K562 (cell line): ENCODE data around the gene PCK1. TPM values are rescaled to one million over a fixed set of nuclear protein-coding genes. Genes with fewer than 3 reads are reported as not detected.

Source experiments
- ATAC-seq: fragments of 200-7000 bp; cut with Tn5 transposase; 3 replicates; pipeline ENCODE4 v1.9.1; 2020; ENCODE audit warnings: moderate library complexity
- BruUV-seq: library from RNA; stranded (reverse); fragments of 400-500 nt; replicated peaks from 2 replicates; lab custom pipeline; 2021; lab: Mats Ljungman, UMichigan
- CTCF ChIA-PET: fragments of 300-600 bp; formaldehyde crosslinking; extraction: SDS; loops from one replicate; lab custom pipeline; 2021; ENCODE audit warnings: low intra/inter-chr PET ratio; lab: Yijun Ruan, JAX
- POLR2A ChIA-PET: fragments of 300-600, 350-650 bp; sonication (Branson Sonifier 250); formaldehyde crosslinking; extraction: SDS; loops from one replicate; lab custom pipeline; 2021; ENCODE audit warnings: antibody characterized with exemption, inconsistent platforms; lab: Yijun Ruan, JAX
- DNase-seq, 4 experiments: peaks; one replicate each; pipeline versions ENCODE4 v3.0.0 to v3.0.0-alpha.2; 2011 to 2018; ENCODE audit warnings: low spot score in 3 of 4, mixed read lengths in 3 of 4; ENCODE audit errors: extremely low read depth in 1 of 4
- FAIRE-seq: peaks from 2 replicates; lab custom pipeline; 2011; peaks lifted over from hg19 to GRCh38; lab: Jason Lieb, UNC
- H2AFZ ChIP-seq: 2 replicates; pipeline ENCODE4 v1.6.0; 2011; ENCODE audit warnings: low read depth, low read length, control low read depth, inconsistent platforms
- H3K27ac ChIP-seq: fragments of 200-600 bp; 3 replicates; pipeline ENCODE4 v1.8.0; 2011; ENCODE audit warnings: low read depth, mild to moderate bottlenecking, control low read depth, inconsistent platforms, low read length, moderate library complexity, mixed read lengths; ENCODE audit errors: extremely low read depth
- H3K27me3 ChIP-seq, 2 experiments: fragments of 300-600 bp in 1 of 2; 2 replicates in 1 of 2; 3 replicates in 1 of 2; pipeline versions ENCODE4 v1.6.0 to v1.8.0; 2011; ENCODE audit warnings: inconsistent platforms in 2 of 2, low read length in 2 of 2, mild to moderate bottlenecking in 1 of 2, mixed read lengths in 1 of 2, moderate library complexity in 1 of 2; ENCODE audit not compliant: control insufficient read depth in 2 of 2, insufficient read depth in 2 of 2
- H3K36me3 ChIP-seq: fragments of 300-600 bp; 3 replicates; pipeline ENCODE4 v1.8.0; 2011; ENCODE audit warnings: mild to moderate bottlenecking, low read length, inconsistent platforms; ENCODE audit not compliant: control insufficient read depth, insufficient read depth
- H3K4me1 ChIP-seq, 2 experiments: fragments of 200-600 bp in 1 of 2; replicated peaks in 1 of 2; 2 replicates in 1 of 2; 3 replicates in 1 of 2; pipeline versions ENCODE4 v1.5.1 to v1.8.0; 2011; ENCODE audit warnings: inconsistent platforms in 2 of 2, low read length in 2 of 2, mild to moderate bottlenecking in 1 of 2, mixed read lengths in 1 of 2, moderate library complexity in 1 of 2; ENCODE audit not compliant: control insufficient read depth in 2 of 2, insufficient read depth in 2 of 2
- H3K4me2 ChIP-seq: 2 replicates; pipeline ENCODE4 v1.6.1; 2011; ENCODE audit warnings: low read length, control low read depth, inconsistent platforms, mixed read lengths; ENCODE audit not compliant: insufficient read depth
- H3K4me3 ChIP-seq: fragments of 200-600 bp; sonication (generic), shearing (Covaris generic); 2 replicates; pipeline ENCODE4 v1.5.1; 2016; ENCODE audit warnings: control low read depth, inconsistent platforms
- H3K79me2 ChIP-seq: fragments of 200-600 bp; 3 replicates; pipeline ENCODE4 v1.8.0; 2011; ENCODE audit warnings: low read length, inconsistent platforms; ENCODE audit not compliant: control insufficient read depth, insufficient read depth
- H3K9ac ChIP-seq, 2 experiments: 2 replicates each; pipeline versions ENCODE4 v1.6.0 to v1.6.1; 2011; ENCODE audit warnings: low read depth in 2 of 2, low read length in 2 of 2, control low read depth in 1 of 2, inconsistent platforms in 1 of 2, mild to moderate bottlenecking in 1 of 2, mixed read lengths in 1 of 2; ENCODE audit not compliant: insufficient read depth in 1 of 2
- H3K9me1 ChIP-seq: one replicate; pipeline ENCODE4 v1.6.0; 2011; ENCODE audit warnings: inconsistent platforms, mild to moderate bottlenecking, low read length, moderate library complexity; ENCODE audit not compliant: control insufficient read depth, insufficient read depth
- H3K9me3 ChIP-seq: replicated peaks from 2 replicates; pipeline ENCODE4 v1.5.1; 2011; ENCODE audit warnings: low read depth, low read length, inconsistent platforms; ENCODE audit not compliant: control insufficient read depth, insufficient read depth
- H4K20me1 ChIP-seq: replicated peaks from 2 replicates; pipeline ENCODE4 v1.6.1; 2011; ENCODE audit warnings: low read length, inconsistent platforms, mixed read lengths; ENCODE audit not compliant: control insufficient read depth, insufficient read depth
- ATF4 ChIP-seq: fragments of 450-650 bp; formaldehyde crosslinking; IDR thresholded peaks from 2 replicates; pipeline ENCODE4 v1.4.0; 2022; ENCODE audit warnings: mild to moderate bottlenecking, moderate library complexity
- CREBBP ChIP-seq: IDR thresholded peaks from one replicate; pipeline ENCODE4 v1.6.1; 2012; ENCODE audit warnings: low read depth, mild to moderate bottlenecking, control low read depth, inconsistent platforms, low read length
- EWSR1 ChIP-seq: fragments of 450-650 bp; IDR thresholded peaks from 2 replicates; pipeline ENCODE4 v1.6.1; 2018; ENCODE audit warnings: borderline replicate concordance, mild to moderate bottlenecking, low read depth, moderate library complexity; ENCODE audit not compliant: partially characterized antibody
- EZH2 ChIP-seq: IDR thresholded peaks from 2 replicates; pipeline ENCODE4 v1.6.1; 2012; ENCODE audit warnings: low read depth, mild to moderate bottlenecking, inconsistent platforms, low read length, borderline replicate concordance
- GTF2F1 ChIP-seq: IDR thresholded peaks from 2 replicates; pipeline ENCODE4 v1.6.1; 2011; ENCODE audit warnings: low read depth, low read length, improper control_type of control experiment
- HSF4 ChIP-seq: fragments of 250-450 bp; sonication (Bioruptor Pico); IDR thresholded peaks from 2 replicates; pipeline ENCODE4 v2.1.2; 2022; ENCODE audit warnings: mild to moderate bottlenecking, moderate library complexity, borderline replicate concordance
- NFATC3 ChIP-seq: fragments of 450-650 bp; IDR thresholded peaks from 2 replicates; pipeline ENCODE4 v1.6.1; 2017; ENCODE audit warnings: mild to moderate bottlenecking
- NFIC ChIP-seq: fragments of 450-650 bp; IDR thresholded peaks from 2 replicates; pipeline ENCODE4 v1.6.1; 2017; ENCODE audit warnings: mild to moderate bottlenecking, inconsistent platforms
- PHTF2 ChIP-seq: fragments of 250-450 bp; sonication (Bioruptor Pico); IDR thresholded peaks from 2 replicates; pipeline ENCODE4 v1.5.0; 2021; ENCODE audit warnings: mild to moderate bottlenecking
- POLR2A ChIP-seq: fragments of 450-650 bp; conservative IDR thresholded peaks from 2 replicates; pipeline ENCODE4 v1.6.1; 2016
- PURB ChIP-seq: sonication (generic); formaldehyde crosslinking; IDR thresholded peaks from 2 replicates; pipeline ENCODE4 v1.9.0; 2021; ENCODE audit warnings: low read depth, mild to moderate bottlenecking, missing genetic modification reagents
- RHOXF2B ChIP-seq: fragments of 250-450 bp; sonication (Bioruptor Pico); conservative IDR thresholded peaks from 2 replicates; pipeline ENCODE4 v1.5.1; 2021
- SMAD1 ChIP-seq: fragments of 150-350 bp; IDR thresholded peaks from 2 replicates; pipeline ENCODE4 v1.6.1; 2014; ENCODE audit warnings: low read length, low read depth; ENCODE audit not compliant: partially characterized antibody
- SMARCB1 ChIP-seq: IDR thresholded peaks from 2 replicates; pipeline ENCODE4 v1.6.1; 2011; ENCODE audit warnings: improper control_type of control experiment, low read depth; ENCODE audit not compliant: insufficient read length
- SNRNP70 ChIP-seq: fragments of 200-400 bp; formaldehyde crosslinking; optimal IDR thresholded peaks from 2 replicates; pipeline ENCODE3; 2017; ENCODE audit warnings: low read depth, low read length
- TCFL5 ChIP-seq: fragments of 250-450 bp; sonication (Bioruptor Pico); conservative IDR thresholded peaks from 2 replicates; pipeline ENCODE4 v1.6.1; 2021; ENCODE audit warnings: mild to moderate bottlenecking, moderate library complexity, matching md5 sums
- ZBTB17 ChIP-seq: fragments of 450-650 bp; formaldehyde crosslinking; IDR thresholded peaks from 2 replicates; pipeline ENCODE4 v1.4.0; 2020; ENCODE audit warnings: mild to moderate bottlenecking
- ZNF398 ChIP-seq: fragments of 250-450 bp; sonication (Bioruptor Pico); IDR thresholded peaks from 2 replicates; pipeline ENCODE4 v1.8.0; 2021; ENCODE audit warnings: moderate library complexity, mild to moderate bottlenecking, inconsistent platforms
- ZSCAN29 ChIP-seq: fragments of 450-650 bp; IDR thresholded peaks from 2 replicates; pipeline ENCODE4 v1.6.1; 2017
- WGBS: fragments of 100-300 bp; shearing (Covaris generic); methylation state at CpG from one replicate; pipeline ENCODE4 v1.1.6; 2016; ENCODE audit warnings: low coverage, mixed read lengths; ENCODE audit not compliant: insufficient coverage; ENCODE audit errors: missing lambda C conversion rate; 5-methylcytosine and 5-hydroxymethylcytosine counted together
- in situ Hi-C: fragments of 300-500 bp; cut with MboI; formaldehyde crosslinking; loops from 4 replicates; pipeline ENCODE4 v1.15.0; 2018; ENCODE audit warnings: inconsistent platforms, mixed read lengths
- intact Hi-C: fragments of 100-400 bp; cut with micrococcal nuclease; formaldehyde crosslinking; loops from 2 replicates; pipeline ENCODE4 v1.14.2; 2022
- polyA plus RNA-seq, 8 experiments: library from polyadenylated mRNA; depleted of rRNA in 4 of 8; stranded (reverse) in 5 of 8; unstranded in 3 of 8; fragments of >200 nt; fragmentation: Nextera tagmentation in 2 of 8; fragmentation: Illumina TruSeq in 1 of 8; extraction: Ambion mirVana in 2 of 8; extraction: Trizol in 1 of 8; gene quantifications; 2 replicates each; pipeline versions ENCODE4 v1.2.1 to v1.2.3, GENCODE V29; 2011 to 2014; ENCODE audit warnings: inconsistent platforms in 1 of 8, missing spikeins in 1 of 8
- total RNA-seq, 7 experiments: library from RNA; depleted of rRNA in 6 of 7; stranded (reverse); fragments of >200 nt in 6 of 7; fragmentation: Illumina TruSeq in 2 of 7; extraction: Trizol in 2 of 7; gene quantifications; 2 replicates each; pipeline versions ENCODE4 v1.2.1 to v1.2.3, GENCODE V29; 2011 to 2021; ENCODE audit warnings: low replicate concordance in 1 of 7
- TF ChIP-seq, protein P1 (sequence below): sonication (generic); formaldehyde crosslinking; IDR thresholded peaks from 2 replicates; pipeline ENCODE4 v1.9.0; 2022; ENCODE audit warnings: mild to moderate bottlenecking, missing genetic modification reagents

Gene PCK1
- total and polyA plus RNA-seq, 9 of the 15 experiments (the other 6 are each of a cell fraction or from before 2014, with no cell fraction given): 0.05 to 0.73 (median 0.15) TPM

GRCh38 chr20:57564180-57564802 lies 3.4 kb downstream of the PCK1 start:
- POLR2A ChIA-PET: interaction anchor here (0.6 to 0.8 kb wide), 2 partner anchors 16 to 403 kb away, joined by 3 to 5 read pairs; no protein-coding TSS in a partner anchor
- H3K4me3 ChIP-seq: no peak overlapping the region
- 38% methylated on average over 14 of the region's 14 CpGs for WGBS
- H4K20me1 ChIP-seq: no peaks in the 10 kb centered on the region
- 0 out of 5 replicates have a peak, but pooled peaks cover 0 to 12% of the 10 kb centered on the region in 2 experiments for H3K27me3 ChIP-seq
- H3K4me2 ChIP-seq: no peak overlapping the region
- H3K27ac ChIP-seq: no peak overlapping the region
- H3K4me1 ChIP-seq: peaks cover 22 to 32% of the 10 kb centered on the region in 2 experiments
- no peaks in the 10 kb centered on the region for H3K9me1 ChIP-seq
- DNase-seq: no peak
- TF ChIP-seq POLR2A: no peak
- no peak for TF ChIP-seq EZH2
- TF ChIP-seq, protein P1, sequence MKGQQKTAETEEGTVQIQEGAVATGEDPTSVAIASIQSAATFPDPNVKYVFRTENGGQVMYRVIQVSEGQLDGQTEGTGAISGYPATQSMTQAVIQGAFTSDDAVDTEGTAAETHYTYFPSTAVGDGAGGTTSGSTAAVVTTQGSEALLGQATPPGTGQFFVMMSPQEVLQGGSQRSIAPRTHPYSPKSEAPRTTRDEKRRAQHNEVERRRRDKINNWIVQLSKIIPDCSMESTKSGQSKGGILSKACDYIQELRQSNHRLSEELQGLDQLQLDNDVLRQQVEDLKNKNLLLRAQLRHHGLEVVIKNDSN: no peak
- TF ChIP-seq SMAD1: no peak
- no peak for TF ChIP-seq SMARCB1
- TF ChIP-seq RHOXF2B (CRISPR knock-in tag): no peak
- no peak for TF ChIP-seq ATF4 (CRISPR knock-in tag)
- no peak for TF ChIP-seq PURB (CRISPR knock-in tag)
- no peak for TF ChIP-seq TCFL5 (CRISPR knock-in tag)
- TF ChIP-seq PHTF2 (CRISPR knock-in tag): no peak
- TF ChIP-seq HSF4: no peak
- TF ChIP-seq ZSCAN29: no peak
- TF ChIP-seq ZBTB17 (CRISPR knock-in tag): no peak
- TF ChIP-seq SNRNP70: no peak
- TF ChIP-seq EWSR1: no peak
- TF ChIP-seq ZNF398 (CRISPR knock-in tag): no peak
- no peak for TF ChIP-seq NFIC
- no peak for TF ChIP-seq CREBBP
- TF ChIP-seq NFATC3: no peak
- TF ChIP-seq GTF2F1: no peak
- BruUV-seq: no TSS peak
- ATAC-seq: no peak
- no peak overlapping the region for H2AFZ ChIP-seq
- no peaks in the 10 kb centered on the region for H3K36me3 ChIP-seq
- FAIRE-seq: no peak
- no peaks in the 10 kb centered on the region for H3K79me2 ChIP-seq
- in situ Hi-C loops: no loop called here
- CTCF ChIA-PET: no interaction called here
- intact Hi-C loops: no loop called here
- no peaks in the 10 kb centered on the region for H3K9me3 ChIP-seq
- H3K9ac ChIP-seq: no peak overlapping the region
